Stimulated activated CD4-positive, alpha-beta T cell treated with anti-CD3 and anti-CD28 coated beads, Interleukin-4, amount 100 ng/mL, for 48 hours (primary cell): ENCODE data around the gene TRPC5OS.

Source experiments
- DNase-seq, 2 donors: peaks; one replicate each; pipeline ENCODE4 v3.0.0-alpha.2; 2020; ENCODE audit warnings: low read depth in 2 of 2

The TRPC5OS gene

GRCh38 chrX:111875881-111876280 is at the start of gene TRPC5OS:
Gene TRPC5OS (plus strand): TSS chrX:111876181. CDS start chrX:111901850, 25,669 bp downstream.
- DNase-seq: no peak

- no peak for DNase-seq
Measured at GRCh38 chrX:111829345-111829744, 46.6 kb upstream of the TRPC5OS start.

GRCh38 chrX:111830571-111830970 is 45.4 kb upstream of the TRPC5OS start:
- DNase-seq: no peak

- no peak for DNase-seq
Measured at GRCh38 chrX:111831343-111831742, 44.6 kb upstream of the TRPC5OS start.

GRCh38 chrX:111837197-111837596 is 38.8 kb upstream of the TRPC5OS start:
- DNase-seq: no peak

GRCh38 chrX:111847491-111848133 is 28.4 kb upstream of the TRPC5OS start:
- no peak for DNase-seq

- DNase-seq: no peak
Measured at GRCh38 chrX:111848541-111848940, 27.4 kb upstream of the TRPC5OS start.

GRCh38 chrX:111850975-111851374 is 25.0 kb upstream of the TRPC5OS start:
- no peak for DNase-seq

GRCh38 chrX:111854556-111855490 is 21.2 kb upstream of the TRPC5OS start:
- no peak for DNase-seq

- DNase-seq: no peak
Measured at GRCh38 chrX:111857534-111858060, 18.4 kb upstream of the TRPC5OS start.

- DNase-seq: no peak
Measured at GRCh38 chrX:111861605-111862004, 14.4 kb upstream of the TRPC5OS start.

- no peak for DNase-seq
Measured at GRCh38 chrX:111867236-111867635, 8.7 kb upstream of the TRPC5OS start.

GRCh38 chrX:111868726-111869638 is 7.0 kb upstream of the TRPC5OS start:
- DNase-seq: no peak

- no peak for DNase-seq
Measured at GRCh38 chrX:111869639-111870034, 6.3 kb upstream of the TRPC5OS start.

GRCh38 chrX:111874241-111874640 is 1.7 kb upstream of the TRPC5OS start:
- DNase-seq: no peak

- DNase-seq: no peak
Measured at GRCh38 chrX:111876646-111877045, 665 bp downstream of the TRPC5OS start.

- no peak for DNase-seq
Measured at GRCh38 chrX:111877681-111878080, 1.7 kb downstream of the TRPC5OS start.

GRCh38 chrX:111880735-111881134 is 4.8 kb downstream of the TRPC5OS start:
- DNase-seq: no peak

GRCh38 chrX:111881715-111882114 is 5.7 kb downstream of the TRPC5OS start:
- no peak for DNase-seq

- no peak for DNase-seq
Measured at GRCh38 chrX:111886678-111887077, 10.7 kb downstream of the TRPC5OS start.

GRCh38 chrX:111888600-111888999 is 12.6 kb downstream of the TRPC5OS start:
- DNase-seq: no peak

- no peak for DNase-seq
Measured at GRCh38 chrX:111892375-111892774, 16.4 kb downstream of the TRPC5OS start.
